Glutamatergic neuron (in vitro differentiated cells): ENCODE data around the gene ZNF827. TPM values are rescaled to one million over a fixed set of nuclear protein-coding genes. Genes with fewer than 3 reads are reported as not detected.

ENCODE experiments used
- DNase-seq: peaks from one replicate; pipeline ENCODE4 v3.0.0; 2022
- H3K27ac Mint-ChIP-seq: one replicate; pipeline ENCODE4 v1.8.0; 2020; ENCODE audit warnings: mild to moderate bottlenecking, mixed read lengths, inconsistent platforms; ENCODE audit not compliant: unreplicated experiment
- H3K27me3 Mint-ChIP-seq: one replicate; pipeline ENCODE4 v1.8.0; 2020; ENCODE audit warnings: mild to moderate bottlenecking, moderate library complexity, mixed read lengths, inconsistent platforms; ENCODE audit not compliant: unreplicated experiment
- H3K36me3 Mint-ChIP-seq: one replicate; pipeline ENCODE4 v1.8.0; 2020; ENCODE audit warnings: mild to moderate bottlenecking, mixed read lengths, inconsistent platforms; ENCODE audit not compliant: unreplicated experiment
- H3K4me1 Mint-ChIP-seq: one replicate; pipeline ENCODE4 v1.8.0; 2020; ENCODE audit warnings: mild to moderate bottlenecking, low read depth, mixed read lengths, inconsistent platforms; ENCODE audit not compliant: unreplicated experiment
- H3K4me3 Mint-ChIP-seq: one replicate; pipeline ENCODE4 v1.8.0; 2020; ENCODE audit warnings: mild to moderate bottlenecking, mixed read lengths, inconsistent platforms; ENCODE audit not compliant: unreplicated experiment
- H3K9me3 Mint-ChIP-seq: one replicate; pipeline ENCODE4 v1.8.0; 2020; ENCODE audit warnings: mild to moderate bottlenecking, moderate library complexity, mixed read lengths, inconsistent platforms; ENCODE audit not compliant: unreplicated experiment
- total RNA-seq: library from RNA; stranded (reverse); fragmentation: NEBNext Ultra II Directional; extraction: Animal tissue kit (Norgen Biotek cat#: 25700); gene quantifications from one replicate; pipeline ENCODE4 v1.2.1, GENCODE V29; 2021; ENCODE audit not compliant: unreplicated experiment
- TF ChIP-seq, protein P1 (sequence below): fragments of 200-600 bp; sonication (generic); IDR thresholded peaks from one replicate; pipeline ENCODE4 v1.5.0; 2021; ENCODE audit not compliant: partially characterized antibody, unreplicated experiment

ZNF827 gene
- total RNA-seq, 1 donor from 2014 or later: 227 TPM

DNA sequence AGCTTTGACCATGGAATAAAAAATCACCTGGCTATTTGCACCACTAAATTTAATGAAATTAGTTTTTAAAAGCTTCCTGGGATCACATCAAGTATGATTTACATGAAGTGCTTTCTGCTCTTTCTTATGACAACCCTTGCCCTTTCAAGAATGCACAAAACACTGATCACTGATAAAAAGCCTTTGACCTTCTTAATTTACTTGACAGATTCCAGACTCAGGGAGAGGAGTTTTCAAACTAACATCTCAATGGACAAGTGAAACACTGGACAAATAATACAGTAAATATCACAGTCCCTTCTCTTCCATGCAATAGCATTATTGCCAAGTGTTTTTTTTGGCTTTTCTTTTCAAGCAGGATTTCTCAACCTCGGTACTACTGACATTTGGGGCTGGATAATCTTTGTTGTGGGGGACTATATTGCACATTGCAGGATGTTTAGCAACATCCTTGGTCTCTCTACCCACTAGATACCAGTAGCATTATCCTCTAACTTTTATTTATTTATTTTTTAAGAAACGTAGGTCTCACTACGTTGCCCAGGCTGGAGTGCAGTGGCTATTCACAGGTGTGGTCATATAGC is 86.3 kb downstream of the ZNF827 start:
- Mint-ChIP-seq H3K27ac (peak overlapping the region; percentile 45), H3K27me3 (peaks cover 10% of the 10 kb centered on the region), H3K4me1 (peaks cover 19% of the 10 kb centered on the region), H3K36me3 (peaks cover 4% of the 10 kb centered on the region), H3K9me3 (no peaks in the 10 kb centered on the region), H3K4me3 (no peak overlapping the region)
- TF ChIP-seq, protein P1, sequence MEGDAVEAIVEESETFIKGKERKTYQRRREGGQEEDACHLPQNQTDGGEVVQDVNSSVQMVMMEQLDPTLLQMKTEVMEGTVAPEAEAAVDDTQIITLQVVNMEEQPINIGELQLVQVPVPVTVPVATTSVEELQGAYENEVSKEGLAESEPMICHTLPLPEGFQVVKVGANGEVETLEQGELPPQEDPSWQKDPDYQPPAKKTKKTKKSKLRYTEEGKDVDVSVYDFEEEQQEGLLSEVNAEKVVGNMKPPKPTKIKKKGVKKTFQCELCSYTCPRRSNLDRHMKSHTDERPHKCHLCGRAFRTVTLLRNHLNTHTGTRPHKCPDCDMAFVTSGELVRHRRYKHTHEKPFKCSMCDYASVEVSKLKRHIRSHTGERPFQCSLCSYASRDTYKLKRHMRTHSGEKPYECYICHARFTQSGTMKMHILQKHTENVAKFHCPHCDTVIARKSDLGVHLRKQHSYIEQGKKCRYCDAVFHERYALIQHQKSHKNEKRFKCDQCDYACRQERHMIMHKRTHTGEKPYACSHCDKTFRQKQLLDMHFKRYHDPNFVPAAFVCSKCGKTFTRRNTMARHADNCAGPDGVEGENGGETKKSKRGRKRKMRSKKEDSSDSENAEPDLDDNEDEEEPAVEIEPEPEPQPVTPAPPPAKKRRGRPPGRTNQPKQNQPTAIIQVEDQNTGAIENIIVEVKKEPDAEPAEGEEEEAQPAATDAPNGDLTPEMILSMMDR: no peak
- DNase-seq: no peak

DNA sequence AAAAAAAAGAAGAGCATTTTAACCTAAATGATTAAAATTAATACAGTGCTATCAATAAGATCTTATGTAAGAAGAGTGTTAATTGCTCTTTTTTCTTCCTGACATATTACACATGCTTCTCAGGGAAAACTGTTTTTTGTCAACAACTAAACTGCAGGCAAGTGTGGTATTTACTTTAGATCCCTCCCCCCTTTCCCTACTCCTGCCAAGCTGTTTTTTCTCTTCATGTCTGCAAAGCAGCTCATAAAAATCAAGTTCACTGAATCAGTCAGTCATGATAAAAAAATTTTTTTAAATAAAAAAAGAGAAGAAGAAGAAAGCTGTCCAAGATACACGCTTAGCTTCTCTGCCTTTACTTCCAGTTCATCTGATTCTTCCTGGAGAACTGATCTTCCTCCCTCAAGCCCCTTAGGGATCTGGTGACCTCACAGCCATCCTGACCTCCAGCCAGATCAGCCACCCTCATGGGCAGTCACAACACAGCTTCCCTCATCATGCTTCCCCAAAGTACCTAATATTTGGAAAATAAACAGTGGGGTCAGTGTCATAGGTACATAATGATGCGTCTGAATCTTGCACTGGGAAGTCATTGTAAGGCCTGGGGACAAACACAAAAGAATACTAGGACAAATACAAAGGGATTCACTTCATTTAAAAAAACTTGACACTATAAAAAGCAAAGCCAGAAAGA is 87.0 kb downstream of the ZNF827 start:
- Mint-ChIP-seq H3K27ac (peak overlapping the region; percentile 69), H3K36me3 (peaks cover 4% of the 10 kb centered on the region), H3K9me3 (no peaks in the 10 kb centered on the region), H3K4me1 (peaks cover 16% of the 10 kb centered on the region), H3K27me3 (peaks cover 9% of the 10 kb centered on the region), H3K4me3 (no peak overlapping the region)
- TF ChIP-seq, protein P1: no peak
- DNase-seq: peak; percentile 40

DNA sequence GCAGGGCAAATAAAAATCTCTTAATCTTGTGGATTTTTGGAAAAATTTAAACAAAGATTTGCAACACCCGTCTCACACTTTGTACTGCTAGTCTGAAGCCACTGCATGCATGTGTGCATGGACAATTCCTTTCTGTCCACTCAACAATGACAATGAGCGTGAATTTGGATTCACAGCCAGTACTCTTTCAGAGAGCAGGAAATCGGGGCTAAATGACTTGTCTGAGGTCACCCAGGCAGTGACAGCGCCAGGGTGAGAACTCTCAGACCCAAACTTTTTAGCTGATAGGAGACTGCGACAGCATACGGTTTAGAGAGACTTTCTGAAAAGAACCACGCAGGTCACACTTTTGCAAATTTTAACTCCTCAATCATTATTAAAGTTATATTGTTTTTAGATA is 90.9 kb downstream of the ZNF827 start:
- TF ChIP-seq, protein P1: no peak
- no peak for DNase-seq
- Mint-ChIP-seq H3K36me3 (peaks cover 8% of the 10 kb centered on the region), H3K4me1 (peaks cover 16% of the 10 kb centered on the region), H3K9me3 (no peaks in the 10 kb centered on the region), H3K4me3 (no peak overlapping the region), H3K27ac (no peak overlapping the region), H3K27me3 (peaks cover 4% of the 10 kb centered on the region)

DNA sequence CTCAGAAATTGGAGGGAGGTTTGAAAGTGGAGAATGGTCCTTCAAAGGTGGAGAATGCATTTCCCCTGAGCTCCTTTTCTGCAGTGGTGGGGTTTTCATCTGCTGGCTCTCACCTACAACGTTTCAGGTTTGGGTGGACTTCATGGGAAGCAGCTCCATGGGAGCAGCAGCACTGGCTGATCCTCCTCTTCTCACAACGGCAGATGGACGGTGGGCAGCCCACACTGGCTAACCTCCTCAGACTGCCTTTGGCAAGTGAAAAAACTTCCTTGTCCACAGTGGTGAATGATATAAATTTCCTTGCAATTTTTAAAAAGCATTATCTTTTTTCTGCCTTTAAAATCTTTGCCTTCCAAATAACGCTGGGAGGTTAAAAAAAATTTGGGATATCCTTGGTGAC is 93.5 kb downstream of the ZNF827 start:
- Mint-ChIP-seq H3K36me3 (peaks cover 8% of the 10 kb centered on the region), H3K9me3 (no peaks in the 10 kb centered on the region), H3K27me3 (peaks cover 2% of the 10 kb centered on the region), H3K4me1 (peaks cover 13% of the 10 kb centered on the region), H3K4me3 (no peak overlapping the region), H3K27ac (peak overlapping the region; percentile 55)
- TF ChIP-seq, protein P1: no peak
- no peak for DNase-seq

DNA sequence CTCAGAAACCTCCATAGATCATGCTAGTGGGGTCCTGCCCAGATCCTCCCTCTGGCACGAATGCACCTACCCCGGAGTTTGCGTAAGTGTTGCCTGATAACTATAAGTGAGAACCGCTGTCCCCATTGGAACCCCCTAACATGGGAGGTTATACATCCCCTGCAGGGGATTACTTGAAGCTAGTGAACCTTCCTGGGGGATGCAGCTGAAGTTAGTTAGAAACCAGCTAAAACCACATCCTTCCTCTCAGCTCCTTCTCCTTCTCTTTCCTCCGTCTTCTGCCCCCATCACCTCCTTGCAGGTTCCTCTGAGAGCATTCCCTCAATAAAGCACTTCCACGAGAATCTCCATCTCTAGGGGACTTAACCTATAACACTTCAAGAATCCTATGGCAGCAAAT is 95.0 kb downstream of the ZNF827 start:
- H3K4me1 Mint-ChIP-seq: peaks cover 19% of the 10 kb centered on the region
- TF ChIP-seq, protein P1: no peak
- H3K9me3 Mint-ChIP-seq: peaks cover 3% of the 10 kb centered on the region
- peaks cover 4% of the 10 kb centered on the region for H3K27me3 Mint-ChIP-seq
- H3K4me3 Mint-ChIP-seq: no peak overlapping the region
- no peak for DNase-seq
- peaks cover 8% of the 10 kb centered on the region for H3K36me3 Mint-ChIP-seq
- peak overlapping the region; percentile 41 for H3K27ac Mint-ChIP-seq
